ENCODE results near the gene ARCN1. TPM values are rescaled to one million over a fixed set of nuclear protein-coding genes. Genes with fewer than 3 reads are reported as not detected.

Gene ARCN1
- total and polyA plus RNA-seq, 9 of the 15 experiments (the other 6 are each of a cell fraction or from before 2014, with no cell fraction given) = 30.0 to 224 (median 76.4) TPM

DNA sequence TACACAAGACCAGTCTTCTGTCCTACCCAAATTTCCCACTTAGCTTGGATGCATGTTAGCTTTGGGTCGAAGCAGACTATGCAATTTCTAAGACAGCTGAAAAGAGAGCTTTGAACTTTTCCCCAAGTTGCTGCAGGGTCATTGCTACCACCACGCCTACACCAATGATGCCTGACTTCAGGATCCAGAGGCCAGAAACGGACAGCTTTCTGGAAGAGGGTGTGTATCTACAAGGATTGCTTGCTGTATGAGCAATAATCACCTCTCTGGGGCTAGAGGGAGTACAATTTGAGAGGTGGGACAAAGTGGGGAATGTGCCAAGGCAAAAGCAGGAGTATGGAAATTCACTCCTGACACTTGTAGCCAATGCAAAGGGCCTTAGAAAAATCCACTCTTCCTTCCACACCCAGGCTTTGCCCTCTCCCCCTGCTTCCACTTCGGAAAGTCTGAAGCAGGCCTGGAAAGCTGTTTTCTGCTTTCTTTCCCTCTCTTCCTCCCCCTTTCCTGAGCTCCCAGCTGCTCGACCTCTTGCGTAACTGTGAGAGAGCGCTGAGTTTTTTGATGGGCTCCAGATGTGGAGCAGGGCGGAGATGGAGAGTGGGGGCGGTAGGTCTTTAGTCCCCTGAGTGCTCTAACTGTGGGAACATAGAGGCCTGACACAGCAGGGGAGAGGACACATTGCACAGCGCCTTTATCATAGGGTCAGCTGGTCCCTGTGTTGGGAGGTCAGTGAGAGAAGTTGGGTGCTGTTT, 33.1 kb downstream of the ARCN1 start (continued):
- TF ChIP-seq, protein P1, sequence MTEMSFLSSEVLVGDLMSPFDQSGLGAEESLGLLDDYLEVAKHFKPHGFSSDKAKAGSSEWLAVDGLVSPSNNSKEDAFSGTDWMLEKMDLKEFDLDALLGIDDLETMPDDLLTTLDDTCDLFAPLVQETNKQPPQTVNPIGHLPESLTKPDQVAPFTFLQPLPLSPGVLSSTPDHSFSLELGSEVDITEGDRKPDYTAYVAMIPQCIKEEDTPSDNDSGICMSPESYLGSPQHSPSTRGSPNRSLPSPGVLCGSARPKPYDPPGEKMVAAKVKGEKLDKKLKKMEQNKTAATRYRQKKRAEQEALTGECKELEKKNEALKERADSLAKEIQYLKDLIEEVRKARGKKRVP (CRISPR knock-in tag; IDR thresholded peaks at IDR 0.05) = no peak
- TF ChIP-seq ARID1B (IDR thresholded peaks at IDR 0.05) (peak; percentile 36; the same call in 1 of the 2 replicates), ARID2 (IDR thresholded peaks at IDR 0.05) (no peak), TCF7 (IDR thresholded peaks at IDR 0.05; ENCODE audit: borderline replicate concordance) (no peak), NFRKB (IDR thresholded peaks at IDR 0.05; ENCODE audit: low read depth) (no peak), ZNF57 (CRISPR knock-in tag; IDR thresholded peaks at IDR 0.05) (no peak), PML (IDR thresholded peaks at IDR 0.05; ENCODE audit: low read length) (no peak), ZNF384 (IDR thresholded peaks at IDR 0.05; ENCODE audit: low read depth, low read length) (0 out of 2 replicates have a peak, but pooled peaks have one; percentile 14), ESRRA (IDR thresholded peaks at IDR 0.05; ENCODE audit: borderline replicate concordance, low read depth) (no peak), FOS (IDR thresholded peaks at IDR 0.05; ENCODE audit: extremely low read depth, insufficient read length) (no peak), PHB (CRISPR knock-in tag; IDR thresholded peaks at IDR 0.05) (no peak), KDM1A (IDR thresholded peaks at IDR 0.05) (peak in 1 of 2 experiments; percentile 50; a peak in 2 of 4 replicates), DIDO1 (tag; IDR thresholded peaks at IDR 0.05; ENCODE audit: low read depth) (no peak)
- TF ChIP-seq, protein P2, sequence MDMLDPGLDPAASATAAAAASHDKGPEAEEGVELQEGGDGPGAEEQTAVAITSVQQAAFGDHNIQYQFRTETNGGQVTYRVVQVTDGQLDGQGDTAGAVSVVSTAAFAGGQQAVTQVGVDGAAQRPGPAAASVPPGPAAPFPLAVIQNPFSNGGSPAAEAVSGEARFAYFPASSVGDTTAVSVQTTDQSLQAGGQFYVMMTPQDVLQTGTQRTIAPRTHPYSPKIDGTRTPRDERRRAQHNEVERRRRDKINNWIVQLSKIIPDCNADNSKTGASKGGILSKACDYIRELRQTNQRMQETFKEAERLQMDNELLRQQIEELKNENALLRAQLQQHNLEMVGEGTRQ (CRISPR knock-in tag; IDR thresholded peaks at IDR 0.05) = no peak
- TF ChIP-seq, protein P3, sequence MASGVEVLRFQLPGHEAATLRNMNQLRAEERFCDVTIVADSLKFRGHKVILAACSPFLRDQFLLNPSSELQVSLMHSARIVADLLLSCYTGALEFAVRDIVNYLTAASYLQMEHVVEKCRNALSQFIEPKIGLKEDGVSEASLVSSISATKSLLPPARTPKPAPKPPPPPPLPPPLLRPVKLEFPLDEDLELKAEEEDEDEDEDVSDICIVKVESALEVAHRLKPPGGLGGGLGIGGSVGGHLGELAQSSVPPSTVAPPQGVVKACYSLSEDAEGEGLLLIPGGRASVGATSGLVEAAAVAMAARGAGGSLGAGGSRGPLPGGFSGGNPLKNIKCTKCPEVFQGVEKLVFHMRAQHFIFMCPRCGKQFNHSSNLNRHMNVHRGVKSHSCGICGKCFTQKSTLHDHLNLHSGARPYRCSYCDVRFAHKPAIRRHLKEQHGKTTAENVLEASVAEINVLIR (CRISPR knock-in tag; IDR thresholded peaks at IDR 0.05) = no peak
- TF ChIP-seq, protein P4, sequence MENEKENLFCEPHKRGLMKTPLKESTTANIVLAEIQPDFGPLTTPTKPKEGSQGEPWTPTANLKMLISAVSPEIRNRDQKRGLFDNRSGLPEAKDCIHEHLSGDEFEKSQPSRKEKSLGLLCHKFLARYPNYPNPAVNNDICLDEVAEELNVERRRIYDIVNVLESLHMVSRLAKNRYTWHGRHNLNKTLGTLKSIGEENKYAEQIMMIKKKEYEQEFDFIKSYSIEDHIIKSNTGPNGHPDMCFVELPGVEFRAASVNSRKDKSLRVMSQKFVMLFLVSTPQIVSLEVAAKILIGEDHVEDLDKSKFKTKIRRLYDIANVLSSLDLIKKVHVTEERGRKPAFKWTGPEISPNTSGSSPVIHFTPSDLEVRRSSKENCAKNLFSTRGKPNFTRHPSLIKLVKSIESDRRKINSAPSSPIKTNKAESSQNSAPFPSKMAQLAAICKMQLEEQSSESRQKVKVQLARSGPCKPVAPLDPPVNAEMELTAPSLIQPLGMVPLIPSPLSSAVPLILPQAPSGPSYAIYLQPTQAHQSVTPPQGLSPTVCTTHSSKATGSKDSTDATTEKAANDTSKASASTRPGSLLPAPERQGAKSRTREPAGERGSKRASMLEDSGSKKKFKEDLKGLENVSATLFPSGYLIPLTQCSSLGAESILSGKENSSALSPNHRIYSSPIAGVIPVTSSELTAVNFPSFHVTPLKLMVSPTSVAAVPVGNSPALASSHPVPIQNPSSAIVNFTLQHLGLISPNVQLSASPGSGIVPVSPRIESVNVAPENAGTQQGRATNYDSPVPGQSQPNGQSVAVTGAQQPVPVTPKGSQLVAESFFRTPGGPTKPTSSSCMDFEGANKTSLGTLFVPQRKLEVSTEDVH (IDR thresholded peaks at IDR 0.05; ENCODE audit: low read depth, partially characterized antibody) = no peak
- TF ChIP-seq, protein P5, sequence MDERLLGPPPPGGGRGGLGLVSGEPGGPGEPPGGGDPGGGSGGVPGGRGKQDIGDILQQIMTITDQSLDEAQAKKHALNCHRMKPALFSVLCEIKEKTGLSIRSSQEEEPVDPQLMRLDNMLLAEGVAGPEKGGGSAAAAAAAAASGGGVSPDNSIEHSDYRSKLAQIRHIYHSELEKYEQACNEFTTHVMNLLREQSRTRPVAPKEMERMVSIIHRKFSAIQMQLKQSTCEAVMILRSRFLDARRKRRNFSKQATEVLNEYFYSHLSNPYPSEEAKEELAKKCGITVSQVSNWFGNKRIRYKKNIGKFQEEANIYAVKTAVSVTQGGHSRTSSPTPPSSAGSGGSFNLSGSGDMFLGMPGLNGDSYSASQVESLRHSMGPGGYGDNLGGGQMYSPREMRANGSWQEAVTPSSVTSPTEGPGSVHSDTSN (CRISPR knock-in tag; IDR thresholded peaks at IDR 0.05; ENCODE audit: low read depth) = no peak
- TF ChIP-seq, protein P5 (tag; conservative IDR thresholded peaks at IDR 0.05; ENCODE audit: low read depth) = no peak
- TF ChIP-seq, protein P6, sequence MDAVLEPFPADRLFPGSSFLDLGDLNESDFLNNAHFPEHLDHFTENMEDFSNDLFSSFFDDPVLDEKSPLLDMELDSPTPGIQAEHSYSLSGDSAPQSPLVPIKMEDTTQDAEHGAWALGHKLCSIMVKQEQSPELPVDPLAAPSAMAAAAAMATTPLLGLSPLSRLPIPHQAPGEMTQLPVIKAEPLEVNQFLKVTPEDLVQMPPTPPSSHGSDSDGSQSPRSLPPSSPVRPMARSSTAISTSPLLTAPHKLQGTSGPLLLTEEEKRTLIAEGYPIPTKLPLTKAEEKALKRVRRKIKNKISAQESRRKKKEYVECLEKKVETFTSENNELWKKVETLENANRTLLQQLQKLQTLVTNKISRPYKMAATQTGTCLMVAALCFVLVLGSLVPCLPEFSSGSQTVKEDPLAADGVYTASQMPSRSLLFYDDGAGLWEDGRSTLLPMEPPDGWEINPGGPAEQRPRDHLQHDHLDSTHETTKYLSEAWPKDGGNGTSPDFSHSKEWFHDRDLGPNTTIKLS (IDR thresholded peaks at IDR 0.05; ENCODE audit: borderline replicate concordance, low read depth) = no peak

All from K562 (cell line).